HCT116 (cell line): ENCODE data around the gene FAM209B. TPM values are rescaled to one million over a fixed set of nuclear protein-coding genes. Genes with fewer than 3 reads are reported as not detected.

Experiments
- CBX3 ChIP-seq: IDR thresholded peaks from 2 replicates; pipeline ENCODE4 v1.6.1; 2012; ENCODE audit warnings: low read depth
- SIN3A ChIP-seq: IDR thresholded peaks from 2 replicates; pipeline ENCODE4 v1.6.1; 2012; ENCODE audit warnings: low read depth
- SP1 ChIP-seq: IDR thresholded peaks from 2 replicates; pipeline ENCODE4 v1.6.1; 2012; ENCODE audit warnings: low read depth
- ZNF274 ChIP-seq: fragments of 200-500 bp; sonication (Bioruptor generic); IDR thresholded peaks from 2 replicates; pipeline ENCODE4 v1.6.1; 2014; ENCODE audit warnings: mild to moderate bottlenecking, low read depth, low read length, inconsistent platforms
- total RNA-seq: library from RNA; stranded (reverse); gene quantifications from one replicate; pipeline ENCODE4 v1.2.1, GENCODE V29; 2021; ENCODE audit not compliant: unreplicated experiment
- TF ChIP-seq, protein P1 (sequence below), 3 experiments: fragments of 200-600 bp in 1 of 3; sonication (generic) in 1 of 3; IDR thresholded peaks in 2 of 3; conservative IDR thresholded peaks in 1 of 3; 2 replicates each; pipeline ENCODE4 v1.5.1; 2012 to 2017; ENCODE audit warnings: low read depth in 2 of 3, low read length in 2 of 3, antibody characterized with exemption in 1 of 3, borderline replicate concordance in 1 of 3, control low read depth in 1 of 3, mild to moderate bottlenecking in 1 of 3, mixed read lengths in 1 of 3, mixed run types in 1 of 3, moderate library complexity in 1 of 3; ENCODE audit not compliant: insufficient read depth in 1 of 3
- TF ChIP-seq, protein P2 (sequence below): IDR thresholded peaks from 2 replicates; pipeline ENCODE4 v1.6.1; 2011; ENCODE audit warnings: mild to moderate bottlenecking, low read length, moderate library complexity; ENCODE audit not compliant: insufficient replicate concordance; ENCODE audit errors: extremely low read depth

FAM209B gene
- total RNA-seq, 1 experiment from 2014 or later, result not detected

DNA sequence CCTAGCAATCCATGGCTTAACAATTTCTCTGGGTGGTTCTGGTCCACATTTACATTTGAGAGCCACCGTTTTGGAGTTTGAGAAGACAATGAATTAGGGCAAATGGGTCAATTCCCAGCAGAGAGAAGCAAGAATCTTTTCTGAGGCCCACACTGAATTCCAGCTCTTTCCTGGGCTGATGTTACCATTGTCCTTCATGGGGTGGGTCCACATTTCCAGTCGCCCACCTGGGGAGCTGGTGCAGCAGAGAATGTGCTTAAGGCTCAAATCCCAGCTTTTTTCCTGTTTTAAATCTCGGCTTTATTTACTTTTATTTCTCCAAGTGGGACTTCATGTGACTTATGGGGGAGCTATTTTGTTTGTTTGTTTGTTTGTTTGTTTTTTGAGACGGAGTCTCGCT is 51.9 kb downstream of the FAM209B start (continued):
- TF ChIP-seq, protein P1, sequence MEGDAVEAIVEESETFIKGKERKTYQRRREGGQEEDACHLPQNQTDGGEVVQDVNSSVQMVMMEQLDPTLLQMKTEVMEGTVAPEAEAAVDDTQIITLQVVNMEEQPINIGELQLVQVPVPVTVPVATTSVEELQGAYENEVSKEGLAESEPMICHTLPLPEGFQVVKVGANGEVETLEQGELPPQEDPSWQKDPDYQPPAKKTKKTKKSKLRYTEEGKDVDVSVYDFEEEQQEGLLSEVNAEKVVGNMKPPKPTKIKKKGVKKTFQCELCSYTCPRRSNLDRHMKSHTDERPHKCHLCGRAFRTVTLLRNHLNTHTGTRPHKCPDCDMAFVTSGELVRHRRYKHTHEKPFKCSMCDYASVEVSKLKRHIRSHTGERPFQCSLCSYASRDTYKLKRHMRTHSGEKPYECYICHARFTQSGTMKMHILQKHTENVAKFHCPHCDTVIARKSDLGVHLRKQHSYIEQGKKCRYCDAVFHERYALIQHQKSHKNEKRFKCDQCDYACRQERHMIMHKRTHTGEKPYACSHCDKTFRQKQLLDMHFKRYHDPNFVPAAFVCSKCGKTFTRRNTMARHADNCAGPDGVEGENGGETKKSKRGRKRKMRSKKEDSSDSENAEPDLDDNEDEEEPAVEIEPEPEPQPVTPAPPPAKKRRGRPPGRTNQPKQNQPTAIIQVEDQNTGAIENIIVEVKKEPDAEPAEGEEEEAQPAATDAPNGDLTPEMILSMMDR (IDR thresholded peaks at IDR 0.05 in 2 of 3, conservative IDR thresholded peaks at IDR 0.05 in 1 of 3; ENCODE audit: borderline replicate concordance in 1 of 3, insufficient read depth in 1 of 3, low read depth in 2 of 3, low read length in 2 of 3), result no peak
- TF ChIP-seq SP1 (no peak), SIN3A (no peak), CBX3 (no peak), ZNF274 (no peak)
- TF ChIP-seq, protein P2, sequence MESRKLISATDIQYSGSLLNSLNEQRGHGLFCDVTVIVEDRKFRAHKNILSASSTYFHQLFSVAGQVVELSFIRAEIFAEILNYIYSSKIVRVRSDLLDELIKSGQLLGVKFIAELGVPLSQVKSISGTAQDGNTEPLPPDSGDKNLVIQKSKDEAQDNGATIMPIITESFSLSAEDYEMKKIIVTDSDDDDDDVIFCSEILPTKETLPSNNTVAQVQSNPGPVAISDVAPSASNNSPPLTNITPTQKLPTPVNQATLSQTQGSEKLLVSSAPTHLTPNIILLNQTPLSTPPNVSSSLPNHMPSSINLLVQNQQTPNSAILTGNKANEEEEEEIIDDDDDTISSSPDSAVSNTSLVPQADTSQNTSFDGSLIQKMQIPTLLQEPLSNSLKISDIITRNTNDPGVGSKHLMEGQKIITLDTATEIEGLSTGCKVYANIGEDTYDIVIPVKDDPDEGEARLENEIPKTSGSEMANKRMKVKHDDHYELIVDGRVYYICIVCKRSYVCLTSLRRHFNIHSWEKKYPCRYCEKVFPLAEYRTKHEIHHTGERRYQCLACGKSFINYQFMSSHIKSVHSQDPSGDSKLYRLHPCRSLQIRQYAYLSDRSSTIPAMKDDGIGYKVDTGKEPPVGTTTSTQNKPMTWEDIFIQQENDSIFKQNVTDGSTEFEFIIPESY, result no peak

Other genes with a start within 250 kb of the FAM209B start
- 12.0 TPM for gene FAM210B, start 174.3 kb upstream of the FAM209B start, total RNA-seq
- gene AURKA, start 141.0 kb upstream of the FAM209B start, total RNA-seq, result 80.1 TPM
- 44.5 TPM for gene CSTF1, start 140.6 kb upstream of the FAM209B start, total RNA-seq
- 0.17 TPM for gene CASS4, start 121.0 kb upstream of the FAM209B start, total RNA-seq
- gene RTF2, start 64.6 kb upstream of the FAM209B start, total RNA-seq, result 73.8 TPM
- 0.34 TPM for gene FAM209A, start 8.5 kb upstream of the FAM209B start, total RNA-seq
- 6.9 TPM for gene TFAP2C, start 96.1 kb downstream of the FAM209B start, total RNA-seq